Measurements from ENCODE around the gene PSMB11.

DNA sequence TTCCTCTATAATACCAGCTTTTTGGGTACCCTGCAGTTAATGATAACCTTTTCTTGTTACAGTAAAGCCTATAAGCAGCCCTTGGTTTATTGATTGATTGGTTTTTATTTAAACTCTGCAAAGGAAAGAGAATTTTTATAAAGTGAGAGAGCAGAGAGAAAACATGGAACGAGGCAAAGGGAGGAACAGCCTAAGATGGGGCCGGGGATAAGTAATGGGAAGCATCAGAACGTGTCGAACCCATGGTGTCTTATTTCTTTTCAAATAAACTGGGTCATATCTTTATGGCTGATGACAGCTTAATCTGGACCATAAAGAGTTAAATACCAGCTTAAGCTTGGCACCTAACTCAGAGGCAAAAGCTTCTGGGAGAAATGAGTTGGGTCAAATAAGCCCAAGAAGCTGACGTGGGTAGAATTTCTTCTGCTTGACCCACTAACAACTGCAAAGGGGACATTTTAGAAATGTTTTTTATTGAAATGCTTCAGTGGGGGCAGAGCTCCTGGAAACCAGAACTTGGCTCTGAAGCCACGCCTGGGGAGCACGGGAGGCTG, 20.0 kb upstream of the PSMB11 start:
- TF ChIP-seq CTCF (IDR thresholded peaks at IDR 0.05) (no peak), POLR2A (IDR thresholded peaks at IDR 0.05) (no peak), EP300 (IDR thresholded peaks at IDR 0.05) (no peak)
